Stimulated activated naive CD8-positive, alpha-beta T cell treated with anti-CD3 and anti-CD28 coated beads, Interleukin-15, Interleukin-2, amounts not matched to agents 100 ng/mL and 50 ng/mL, for 24 hours (primary cell): Measurements from ENCODE around the gene CCDC142.
"Not testable (repeated sequence)": the region's sequence is repeated elsewhere in the genome, so short reads cannot be mapped to it uniquely, and the experiment has no call there.

Experiments
- H3K27ac Mint-ChIP-seq: one replicate; pipeline ENCODE4 v1.8.0; 2021; ENCODE audit warnings: mild to moderate bottlenecking, mixed read lengths
- H3K27me3 Mint-ChIP-seq: one replicate; pipeline ENCODE4 v1.8.0; 2021; ENCODE audit warnings: mixed read lengths
- H3K36me3 Mint-ChIP-seq: one replicate; pipeline ENCODE4 v1.8.0; 2021; ENCODE audit warnings: low read depth, mixed read lengths
- H3K4me1 Mint-ChIP-seq: one replicate; pipeline ENCODE4 v1.8.0; 2021; ENCODE audit warnings: low read depth, mixed read lengths
- H3K4me3 Mint-ChIP-seq: one replicate; pipeline ENCODE4 v1.8.0; 2021; ENCODE audit warnings: mild to moderate bottlenecking, mixed read lengths
- H3K9me3 Mint-ChIP-seq: one replicate; pipeline ENCODE4 v1.8.0; 2021; ENCODE audit warnings: mixed read lengths

The CCDC142 gene

DNA sequence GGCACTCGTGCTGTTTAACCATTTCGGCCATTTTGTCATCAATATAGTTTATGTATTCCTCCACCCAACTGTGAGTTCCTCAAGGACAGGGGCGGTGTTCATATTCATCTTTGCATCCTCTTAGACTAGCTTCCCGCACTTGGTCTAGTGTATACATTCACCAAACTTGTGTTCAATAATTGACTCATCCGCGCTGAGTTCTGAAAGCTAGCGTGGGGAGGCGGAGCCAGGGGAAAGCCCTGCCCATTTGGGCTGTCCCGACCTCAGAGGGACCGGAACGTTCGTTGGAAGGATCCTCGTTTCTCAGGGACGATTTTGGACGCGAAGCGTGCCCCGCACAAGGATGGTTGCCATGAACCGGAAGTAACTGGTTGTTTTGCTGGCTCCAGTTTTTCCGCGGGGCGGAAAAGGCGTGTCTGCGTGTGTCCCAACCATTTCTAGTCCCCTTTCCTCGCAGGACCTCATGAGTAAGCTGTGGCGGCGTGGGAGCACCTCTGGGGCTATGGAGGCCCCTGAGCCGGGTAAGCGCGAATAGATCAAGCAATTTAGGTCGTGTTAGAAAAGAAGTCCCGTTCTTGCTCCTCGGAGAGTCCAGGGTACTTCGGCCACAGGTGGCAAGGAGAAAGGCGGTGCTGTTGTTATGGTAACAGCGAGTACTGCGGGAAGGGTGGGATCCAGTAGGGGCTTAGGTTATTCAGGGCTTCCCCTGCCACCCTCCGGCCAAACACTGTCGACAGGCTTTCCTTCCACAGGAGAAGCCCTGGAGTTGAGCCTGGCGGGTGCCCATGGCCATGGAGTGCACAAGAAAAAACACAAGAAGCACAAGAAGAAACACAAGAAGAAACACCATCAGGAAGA is 27.9 kb downstream of the CCDC142 start, which contains the start of gene INO80B:
Gene INO80B, plus strand, starts transcription at position 434 of the 858 bp plus-strand sequence. Its CDS starts 30 bp downstream, at position 464.
- peaks cover 64% of the 10 kb centered on the region for H3K4me1 Mint-ChIP-seq
- H3K27me3 Mint-ChIP-seq, result no peaks in the 10 kb centered on the region
- H3K4me3 Mint-ChIP-seq, result peak within 1 kb of the TSS; percentile 96
- H3K9me3 Mint-ChIP-seq, result no peaks in the 10 kb centered on the region
- peak within 1 kb of the TSS; percentile 94 for H3K27ac Mint-ChIP-seq
- peaks cover 19% of the 10 kb centered on the region for H3K36me3 Mint-ChIP-seq

DNA sequence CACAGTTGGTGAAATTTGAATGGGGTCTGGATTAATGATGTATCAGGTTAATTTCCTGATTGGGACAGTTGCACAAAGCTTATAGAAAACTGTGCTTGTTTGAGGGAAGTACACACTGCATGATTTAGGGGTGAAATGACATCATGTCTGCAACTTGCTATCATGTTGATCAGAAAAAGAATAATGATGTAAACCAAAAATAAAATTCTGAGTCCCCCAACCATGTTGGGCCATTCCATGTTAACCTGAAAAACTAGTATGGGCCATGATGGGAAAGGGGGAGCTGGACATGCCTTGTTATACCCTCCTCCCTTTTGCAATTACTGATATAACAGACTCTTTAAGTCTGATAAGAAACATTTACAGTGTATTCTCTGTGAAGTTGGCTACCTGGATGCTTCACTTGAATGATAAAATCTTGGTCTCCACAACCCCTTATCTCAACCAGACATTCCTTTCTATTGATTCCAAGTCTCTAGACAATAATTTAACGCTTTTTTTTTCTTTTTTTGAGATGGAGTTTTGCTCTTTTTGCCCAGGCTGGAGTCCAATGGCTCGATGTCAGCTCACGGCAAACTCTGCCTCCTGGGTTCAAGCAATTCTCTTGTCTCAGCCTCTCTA is 32.1 kb downstream of the CCDC142 start:
- Mint-ChIP-seq H3K9me3 (no peaks in the 10 kb centered on the region), H3K4me1 (peaks cover 28% of the 10 kb centered on the region), H3K27me3 (no peaks in the 10 kb centered on the region), H3K4me3 (no peak overlapping the region), H3K36me3 (peaks cover 5% of the 10 kb centered on the region), H3K27ac (no peak overlapping the region)

DNA sequence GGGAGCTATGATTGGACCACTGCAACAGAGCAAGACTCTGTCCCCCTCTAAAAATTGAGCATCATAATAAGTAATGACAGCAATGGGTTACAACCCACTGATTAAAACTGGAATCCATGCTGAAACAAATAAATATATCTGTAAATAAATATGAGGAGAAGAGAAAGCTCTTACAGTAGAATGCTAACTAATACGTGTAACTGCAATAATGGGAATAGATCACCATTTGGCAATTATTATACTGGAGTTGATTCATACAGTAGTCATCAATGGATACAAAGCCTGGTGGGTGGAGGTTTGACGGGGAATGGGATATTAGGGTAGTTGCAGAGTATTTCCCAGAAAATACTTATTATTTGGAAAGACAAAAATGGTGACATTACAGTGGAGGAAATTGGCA is 34.0 kb downstream of the CCDC142 start:
- H3K27me3 Mint-ChIP-seq, result no peaks in the 10 kb centered on the region
- H3K4me1 Mint-ChIP-seq, result peaks cover 12% of the 10 kb centered on the region
- H3K4me3 Mint-ChIP-seq, result no peak overlapping the region
- H3K9me3 Mint-ChIP-seq, result no peaks in the 10 kb centered on the region
- H3K36me3 Mint-ChIP-seq, result no peaks in the 10 kb centered on the region
- H3K27ac Mint-ChIP-seq, result no peak overlapping the region

DNA sequence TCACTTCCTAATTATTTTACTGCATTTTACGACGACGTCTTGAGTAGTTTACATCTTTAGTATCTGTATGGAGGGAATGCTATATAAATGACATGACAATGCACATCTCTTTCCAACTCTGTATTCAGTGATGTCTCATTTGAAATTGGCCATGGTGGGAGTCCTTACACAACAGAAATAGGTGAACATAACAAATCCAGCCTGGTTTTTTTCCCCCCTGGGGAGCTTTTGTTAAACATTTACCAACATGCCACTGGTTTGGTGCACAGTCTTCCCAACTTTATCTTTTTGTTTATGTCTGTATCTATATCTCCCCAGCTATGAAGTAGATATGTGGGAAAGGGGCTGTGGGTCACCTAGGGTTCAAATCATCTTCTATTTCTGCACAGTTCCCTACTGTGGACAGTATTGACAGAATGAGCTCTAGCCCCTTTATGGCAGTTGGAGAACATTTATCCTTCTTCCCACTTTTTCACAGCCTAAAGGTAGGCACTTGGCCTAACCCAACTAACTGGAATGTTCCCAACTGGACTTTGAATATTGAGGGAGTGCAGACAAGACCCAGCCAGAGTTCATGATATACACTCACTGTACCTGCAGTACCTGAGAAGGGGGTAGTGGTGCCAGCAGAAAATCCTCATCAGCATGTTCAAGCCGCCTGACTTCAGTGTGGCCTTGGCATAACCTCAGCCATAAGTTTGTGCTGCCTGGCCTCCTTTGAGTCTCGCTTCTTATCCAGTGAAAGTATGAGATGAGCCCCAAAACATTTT is 35.4 kb downstream of the CCDC142 start:
- H3K36me3 Mint-ChIP-seq, result no peaks in the 10 kb centered on the region
- peaks cover 2% of the 10 kb centered on the region for H3K27me3 Mint-ChIP-seq
- H3K9me3 Mint-ChIP-seq, result no peaks in the 10 kb centered on the region
- H3K27ac Mint-ChIP-seq, result no peak overlapping the region
- no peak overlapping the region for H3K4me3 Mint-ChIP-seq
- H3K4me1 Mint-ChIP-seq, result peaks cover 2% of the 10 kb centered on the region

DNA sequence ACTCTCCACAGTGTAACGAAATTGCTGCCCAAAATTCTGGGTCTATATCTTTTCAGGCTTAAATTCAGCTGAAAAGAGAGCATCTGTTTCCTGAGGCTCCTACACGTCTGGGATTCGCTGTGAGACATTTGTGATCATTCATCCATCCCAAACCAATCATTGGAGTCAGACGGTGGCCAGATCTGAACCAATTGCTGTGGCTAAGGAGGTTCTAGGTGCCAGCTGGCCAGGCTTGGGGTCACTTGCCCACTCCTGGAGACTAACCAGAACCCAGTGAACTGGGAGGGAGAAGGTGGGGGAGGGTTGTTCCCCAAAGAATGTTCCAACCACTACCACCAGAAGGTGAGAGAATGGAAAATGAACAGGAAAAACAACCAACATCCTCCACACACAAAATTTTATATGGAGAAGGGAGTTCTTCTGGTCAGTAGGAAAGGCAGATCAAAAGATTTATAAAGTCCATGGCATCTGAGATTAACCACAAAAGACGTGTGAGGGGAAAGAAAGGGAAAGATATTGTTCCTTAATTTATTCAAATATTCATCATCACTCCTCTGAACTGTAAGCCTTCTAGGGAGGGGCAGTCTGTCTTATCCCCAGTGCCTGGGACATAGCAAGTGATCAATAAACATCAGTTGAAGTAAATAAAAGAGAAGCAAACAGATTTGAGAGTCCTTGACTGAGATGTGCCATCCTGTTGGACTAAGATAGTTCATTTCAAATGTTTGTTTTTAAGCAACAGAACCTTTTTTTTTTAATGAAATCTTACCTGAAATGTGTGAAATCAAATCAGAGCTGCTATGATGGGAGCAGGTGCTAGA is 38.1 kb downstream of the CCDC142 start:
- Mint-ChIP-seq H3K27ac (no peak overlapping the region), H3K4me3 (no peak overlapping the region), H3K4me1 (peaks cover 14% of the 10 kb centered on the region), H3K36me3 (no peaks in the 10 kb centered on the region), H3K9me3 (no peaks in the 10 kb centered on the region), H3K27me3 (peaks cover 13% of the 10 kb centered on the region)

DNA sequence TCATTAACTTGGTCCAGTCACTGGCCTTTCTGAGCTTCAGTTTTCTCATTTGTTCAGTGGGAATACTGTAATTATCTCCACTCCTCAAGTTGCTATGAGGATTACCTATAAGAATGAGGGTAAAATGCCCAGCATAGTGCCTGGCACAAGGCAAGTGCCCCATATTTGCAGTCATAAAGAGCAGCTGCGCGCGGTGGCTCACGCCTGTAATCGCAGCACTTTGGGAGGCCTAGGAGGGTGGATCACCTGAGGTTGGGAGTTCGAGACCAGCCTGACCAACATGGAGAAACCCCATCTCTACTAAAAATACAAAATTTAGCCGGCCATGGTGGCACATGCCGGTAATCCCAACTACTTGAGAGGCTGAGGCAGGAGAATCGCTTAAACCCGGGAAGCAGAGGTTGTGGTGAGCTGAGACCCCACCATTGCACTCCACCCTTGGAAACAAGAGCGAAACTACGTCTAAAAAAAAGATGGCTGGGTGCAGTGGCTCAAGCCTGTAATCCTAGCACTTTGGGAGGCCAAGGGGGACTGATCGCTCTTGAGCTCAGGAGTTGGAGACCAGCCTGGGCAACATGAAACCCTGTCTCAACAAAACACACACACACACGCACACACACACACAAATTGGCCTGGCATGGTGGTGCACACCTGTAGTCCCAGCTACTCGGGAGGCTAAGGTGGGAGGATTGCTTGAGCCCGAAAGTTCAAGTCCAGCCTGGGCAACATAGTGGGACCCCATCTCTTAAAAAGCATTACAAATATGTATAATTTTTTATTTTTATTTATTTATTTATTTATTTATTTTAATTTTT is 40.1 kb downstream of the CCDC142 start:
- H3K4me3 Mint-ChIP-seq, result peak overlapping the region; percentile 66
- H3K9me3 Mint-ChIP-seq, H3K27ac Mint-ChIP-seq, H3K36me3 Mint-ChIP-seq: not testable (repeated sequence)
- H3K27me3 Mint-ChIP-seq, result peaks cover 15% of the 10 kb centered on the region
- H3K4me1 Mint-ChIP-seq, result peaks cover 19% of the 10 kb centered on the region

DNA sequence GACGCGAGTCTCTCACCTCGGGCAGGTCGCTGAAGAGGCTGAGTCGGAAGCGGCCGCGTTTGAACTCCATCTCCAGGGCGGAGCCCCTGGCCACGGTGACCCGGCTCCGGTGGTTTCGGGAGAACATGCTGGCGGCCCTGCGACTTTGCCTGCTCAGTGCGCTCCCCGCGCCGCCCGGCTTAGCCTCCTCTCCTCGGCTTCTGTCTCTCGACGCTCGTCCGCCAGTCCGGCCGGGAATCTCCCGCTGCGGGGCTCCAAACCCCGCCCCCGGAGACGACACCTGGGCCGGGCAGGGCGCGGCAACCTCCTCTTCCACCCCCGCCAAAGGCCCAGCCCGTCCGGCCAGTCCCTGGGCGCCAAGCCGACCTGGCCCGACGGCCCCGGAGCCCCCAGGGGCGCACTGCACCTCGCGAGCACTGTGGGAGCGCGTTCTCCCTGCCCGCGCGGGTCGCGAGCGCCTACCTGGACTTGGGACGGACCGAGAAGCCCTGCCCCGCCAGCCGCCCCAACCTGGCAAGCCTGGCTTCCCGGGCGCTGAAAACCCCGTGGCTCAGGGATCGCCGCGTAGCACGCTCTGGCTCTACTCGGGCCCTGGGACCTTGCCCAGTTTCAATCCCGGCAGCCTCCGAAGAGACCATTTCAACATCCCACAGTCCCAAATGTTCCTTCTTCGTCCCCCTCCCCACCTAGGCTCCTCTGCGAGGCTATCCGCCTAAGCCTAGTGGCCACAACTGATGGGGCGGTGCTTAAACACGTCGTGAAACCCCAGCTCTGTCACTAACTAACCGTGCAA is 40.9 kb downstream of the CCDC142 start, which contains the start of gene RTKN:
Gene RTKN, minus strand, starts transcription at position 248 of the 793 bp plus-strand sequence. Its CDS starts 121 bp downstream, at position 127.
- Mint-ChIP-seq H3K4me3 (peak within 1 kb of the TSS; percentile 66), H3K36me3 (no peaks in the 10 kb centered on the region), H3K9me3 (no peaks in the 10 kb centered on the region), H3K4me1 (peaks cover 24% of the 10 kb centered on the region), H3K27ac (no peak within 1 kb of the TSS), H3K27me3 (peaks cover 15% of the 10 kb centered on the region)

DNA sequence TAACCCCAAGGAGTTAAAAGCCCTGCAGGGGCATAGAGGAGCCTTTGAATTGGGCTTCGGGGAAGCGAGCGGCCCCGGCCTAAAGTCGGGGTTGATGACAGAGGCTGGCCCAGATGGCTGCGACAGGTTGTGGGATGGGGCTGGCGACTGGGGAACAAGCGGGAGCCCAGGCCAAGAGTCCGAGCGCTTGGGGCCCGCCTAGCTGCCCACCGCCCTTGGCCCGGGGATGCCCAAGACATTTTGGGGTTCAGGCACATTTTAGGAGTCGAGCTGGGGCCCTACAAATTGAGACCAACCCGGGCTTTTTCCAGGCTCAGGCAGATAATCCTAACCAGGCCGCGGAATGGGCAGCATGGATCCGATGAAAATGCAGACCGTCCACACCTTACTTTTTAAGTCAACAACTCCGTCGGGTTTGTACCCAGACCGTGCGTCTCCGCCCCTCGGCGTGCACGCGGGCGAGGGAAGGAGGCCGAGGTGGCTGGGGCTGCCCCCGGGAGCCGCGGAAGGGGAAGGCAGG is 41.6 kb downstream of the CCDC142 start:
- no peak overlapping the region for H3K27ac Mint-ChIP-seq

DNA sequence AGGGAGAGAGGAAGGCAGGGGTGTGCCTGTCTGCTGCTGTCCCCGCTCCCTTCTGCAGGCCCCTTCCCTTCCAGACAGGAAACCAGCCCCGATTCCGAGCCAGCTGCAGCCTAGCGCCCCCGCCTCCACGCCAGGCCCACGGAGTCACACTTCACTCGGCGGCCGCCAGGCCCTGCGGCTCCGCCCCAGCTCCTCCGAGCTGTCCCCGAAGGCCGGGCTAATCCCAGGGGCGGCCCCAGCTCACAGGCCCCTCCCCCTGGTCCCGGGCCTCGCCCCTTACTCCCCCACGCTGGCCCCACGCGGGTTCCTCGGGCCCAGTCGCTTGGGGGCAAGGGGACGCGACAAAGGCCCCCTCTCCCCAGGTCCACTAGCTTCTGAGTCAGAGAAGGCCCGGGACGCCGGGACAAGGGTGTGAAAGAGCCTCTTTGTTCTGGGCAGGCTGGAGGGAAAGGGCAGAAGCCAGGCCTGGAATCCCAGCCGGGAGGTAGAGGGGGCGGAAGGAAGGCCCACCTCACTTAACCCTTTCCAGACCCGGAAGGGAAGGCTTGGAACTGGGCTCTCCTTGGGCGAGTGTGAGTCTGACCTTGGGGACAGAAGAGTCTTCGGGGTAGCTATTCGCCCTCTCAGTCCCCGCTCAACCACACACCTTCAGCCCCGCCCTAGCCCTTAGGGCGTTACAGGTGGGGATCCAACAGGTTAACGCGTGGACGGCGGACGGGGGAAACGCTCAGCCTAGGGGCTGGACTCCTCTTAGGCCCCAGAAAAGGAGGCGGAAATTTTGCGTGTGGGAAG is 42.2 kb downstream of the CCDC142 start:
- Mint-ChIP-seq H3K4me3 (peak overlapping the region; percentile 63), H3K27ac (no peak overlapping the region), H3K36me3 (no peaks in the 10 kb centered on the region), H3K4me1 (peaks cover 25% of the 10 kb centered on the region), H3K27me3 (peaks cover 15% of the 10 kb centered on the region), H3K9me3 (no peaks in the 10 kb centered on the region)

More for the DNA sequence above, 41.6 kb downstream of the CCDC142 start:
- Mint-ChIP-seq H3K4me3 (peak overlapping the region; percentile 53), H3K4me1 (peaks cover 25% of the 10 kb centered on the region), H3K36me3 (no peaks in the 10 kb centered on the region), H3K9me3 (no peaks in the 10 kb centered on the region), H3K27me3 (peaks cover 15% of the 10 kb centered on the region)

DNA sequence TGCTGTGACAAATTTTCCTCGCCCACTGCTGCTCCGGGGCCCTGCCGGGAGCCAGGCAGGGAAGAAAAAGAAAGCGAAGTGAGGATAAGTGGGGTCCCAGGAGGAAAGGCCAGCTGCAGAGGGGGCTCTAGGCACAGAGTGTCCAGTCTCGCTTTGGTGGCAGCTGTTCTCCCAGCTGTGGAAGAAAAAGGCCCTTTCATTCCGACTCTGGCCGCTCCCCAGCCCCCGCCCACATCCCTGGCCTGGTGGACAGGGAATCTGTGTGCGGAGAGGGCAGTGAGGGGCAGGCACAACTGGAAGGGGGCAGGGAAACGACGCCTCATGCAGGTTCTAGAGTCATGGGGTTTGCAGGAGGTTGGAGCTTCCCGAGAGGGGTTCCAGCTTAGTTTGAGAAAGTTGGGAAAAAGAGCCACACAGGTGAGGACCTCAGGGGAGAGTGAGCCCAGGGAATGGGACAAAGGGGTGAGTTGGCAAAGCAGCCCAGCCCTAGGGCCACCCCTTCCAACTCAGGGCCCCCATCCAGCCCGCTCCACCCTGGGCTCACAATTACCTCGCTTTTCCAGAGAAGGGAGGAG is 42.9 kb downstream of the CCDC142 start:
- no peak overlapping the region for H3K27ac Mint-ChIP-seq
- H3K36me3 Mint-ChIP-seq, result no peaks in the 10 kb centered on the region
- no peaks in the 10 kb centered on the region for H3K9me3 Mint-ChIP-seq
- H3K4me3 Mint-ChIP-seq, result peak overlapping the region; percentile 63
- H3K4me1 Mint-ChIP-seq, result peaks cover 25% of the 10 kb centered on the region
- H3K27me3 Mint-ChIP-seq, result peaks cover 15% of the 10 kb centered on the region

DNA sequence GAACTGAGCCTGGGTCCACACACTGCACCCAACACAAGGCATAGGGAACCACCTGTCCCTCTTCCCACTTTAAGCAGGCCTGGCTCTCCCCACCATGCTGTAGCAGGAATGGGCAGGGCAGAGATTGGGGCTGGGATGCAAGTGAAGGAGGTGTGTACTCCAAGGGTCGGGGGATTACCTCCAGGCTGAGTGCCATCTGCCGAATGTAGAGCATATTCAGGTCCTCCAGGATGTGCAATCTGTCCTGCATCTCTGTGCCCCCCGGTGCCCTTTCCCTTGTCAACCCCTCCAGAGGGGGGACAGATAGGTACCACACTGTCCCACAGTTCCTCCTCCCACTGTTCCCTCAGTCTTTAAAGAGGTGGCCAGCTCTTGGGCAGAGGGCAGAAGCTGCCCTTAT is 43.4 kb downstream of the CCDC142 start:
- Mint-ChIP-seq H3K9me3 (no peaks in the 10 kb centered on the region), H3K36me3 (no peaks in the 10 kb centered on the region), H3K27me3 (peaks cover 15% of the 10 kb centered on the region), H3K4me3 (no peak overlapping the region), H3K4me1 (peaks cover 25% of the 10 kb centered on the region), H3K27ac (no peak overlapping the region)

DNA sequence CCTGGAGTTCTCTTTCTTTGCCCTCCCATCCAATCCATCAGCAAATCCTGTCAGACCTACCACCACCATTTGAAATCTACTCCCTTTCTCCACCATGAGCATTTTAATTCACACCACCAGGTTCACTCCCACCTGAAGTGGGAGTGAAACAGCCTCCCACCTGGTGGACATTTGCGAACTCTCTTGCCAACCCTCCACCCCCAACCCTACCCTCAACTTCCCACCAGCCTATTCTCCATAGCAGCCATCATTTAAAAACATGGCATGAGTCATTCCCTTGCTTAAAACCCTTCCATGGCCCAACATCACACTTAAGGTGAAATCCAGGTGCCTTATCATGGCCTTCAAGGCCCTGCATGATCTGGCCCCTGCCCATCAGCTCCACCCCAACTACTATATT is 44.5 kb downstream of the CCDC142 start:
- H3K27ac Mint-ChIP-seq, result no peak overlapping the region
- H3K9me3 Mint-ChIP-seq, result no peaks in the 10 kb centered on the region
- H3K36me3 Mint-ChIP-seq, result no peaks in the 10 kb centered on the region
- peaks cover 15% of the 10 kb centered on the region for H3K27me3 Mint-ChIP-seq
- H3K4me3 Mint-ChIP-seq, result no peak overlapping the region
- H3K4me1 Mint-ChIP-seq, result peaks cover 25% of the 10 kb centered on the region
